Aorta (tissue), 5 donors: ENCODE measurements around the gene LRRC8E. TPM values are rescaled to one million over a fixed set of nuclear protein-coding genes. Genes with fewer than 3 reads are reported as not detected.

ENCODE experiments used
- ATAC-seq: fragments of 200-7000 bp; cut with Tn5 transposase; one replicate; pipeline ENCODE4 v1.9.1; 2022; ENCODE audit warnings: moderate library complexity; ENCODE audit not compliant: low FRiP score
- DNase-seq, 2 donors: peaks; one replicate each; pipeline ENCODE4 v3.0.0-alpha.2; 2020
- H3K27ac ChIP-seq, 2 donors: one replicate each; pipeline ENCODE4 v1.5.1; 2013; ENCODE audit warnings: low read length in 2 of 2, mild to moderate bottlenecking in 2 of 2, moderate library complexity in 2 of 2, control low read depth in 1 of 2, inconsistent platforms in 1 of 2, low read depth in 1 of 2
- H3K27me3 ChIP-seq, 2 donors: one replicate each; pipeline ENCODE4 v1.6.1; 2013; ENCODE audit warnings: control low read depth in 1 of 2, low read length in 1 of 2, mild to moderate bottlenecking in 1 of 2, moderate library complexity in 1 of 2; ENCODE audit not compliant: insufficient read depth in 2 of 2, control insufficient read depth in 1 of 2
- H3K36me3 ChIP-seq, 2 donors: one replicate each; pipeline ENCODE4 v1.6.1; 2013; ENCODE audit warnings: control low read depth in 1 of 2, low read length in 1 of 2, mild to moderate bottlenecking in 1 of 2; ENCODE audit not compliant: insufficient read depth in 2 of 2, control insufficient read depth in 1 of 2
- H3K4me1 ChIP-seq, 2 donors: one replicate each; pipeline ENCODE4 v1.6.1; 2013; ENCODE audit warnings: low read length in 2 of 2, control low read depth in 1 of 2, mild to moderate bottlenecking in 1 of 2, moderate library complexity in 1 of 2; ENCODE audit not compliant: insufficient read depth in 2 of 2, control insufficient read depth in 1 of 2
- H3K4me3 ChIP-seq, 2 donors: one replicate each; pipeline ENCODE4 v1.5.1; 2013; ENCODE audit warnings: low read length in 2 of 2, control low read depth in 1 of 2, mild to moderate bottlenecking in 1 of 2
- H3K9me3 ChIP-seq: one replicate; pipeline ENCODE4 v1.6.1; 2013; ENCODE audit warnings: mild to moderate bottlenecking, low read length; ENCODE audit not compliant: control insufficient read depth
- WGBS, 2 donors: extraction: QIAGEN DNeasy Blood & Tissue Kit; methylation state at CpG; one replicate each; pipeline ENCODE4 v1.1.7; 2013; 5-methylcytosine and 5-hydroxymethylcytosine counted together
- intact Hi-C, 2 donors: fragments of 100-400 bp; cut with DNase I; formaldehyde crosslinking; loops; one replicate each; pipeline versions ENCODE4 v1.14.2 to v1.15.0; 2022
- polyA plus RNA-seq, 2 donors: library from polyadenylated mRNA; stranded (reverse); fragments of 200-250 nt; gene quantifications; one replicate each; pipeline ENCODE4 v1.2.3, GENCODE V29; 2013
- total RNA-seq, 2 donors: library from RNA; stranded (reverse); fragmentation: NEBNext Ultra II Directional; extraction: Animal tissue kit (Norgen Biotek cat#: 25700); gene quantifications; one replicate each; pipeline ENCODE4 v1.2.1, GENCODE V29; 2021
- donor health status: healthy with polysubstance abuse.
- donor health status: Bipolar disorder and iron deficiency.
- donor health status: DM: no; HTN: no; CAD: no.
- donor health status: DM: no; HTN: no; CAD: no.
- donor health status: DM: yes; HTN: yes; CAD: no.

Gene LRRC8E
- total and polyA plus RNA-seq, 4 donors, result 0.60 TPM; not detected in 3

DNA sequence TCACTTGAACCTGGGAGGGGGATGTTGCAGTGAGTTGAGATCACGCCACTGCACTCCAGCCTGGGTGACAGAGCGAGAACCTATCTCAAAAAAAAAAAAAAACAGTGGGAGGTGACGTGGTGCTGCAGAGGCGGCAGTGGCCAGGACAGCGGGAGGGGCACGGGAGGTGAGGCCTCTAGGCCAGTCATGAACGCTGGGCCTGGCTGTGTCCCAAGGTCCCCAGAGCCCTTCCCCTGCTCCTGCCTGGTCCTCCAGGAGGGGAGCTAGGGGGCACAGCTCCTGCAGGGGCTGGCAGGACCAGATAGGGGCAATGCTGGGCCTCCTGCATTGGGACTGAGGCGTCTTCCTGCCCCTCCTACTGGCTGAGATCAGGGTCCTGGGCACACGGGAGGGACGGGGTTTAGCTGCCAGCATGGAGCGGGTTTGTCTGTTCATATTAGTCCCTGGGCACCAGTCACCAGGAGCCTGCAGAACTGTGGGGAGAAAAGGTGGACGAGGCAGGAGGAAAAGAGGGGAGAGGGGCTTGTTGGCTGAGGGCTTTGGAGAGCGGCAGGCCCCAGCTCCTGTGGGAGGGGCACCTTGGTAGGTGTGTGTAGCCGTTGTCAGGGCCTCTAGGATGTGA is 19.9 kb downstream of the LRRC8E start:
- Histone ChIP-seq H3K9me3 (no peaks in the 10 kb centered on the region), H3K4me1 (no peaks in the 10 kb centered on the region), H3K27me3 (no peaks in the 10 kb centered on the region), H3K36me3 (peaks cover 0 to 12% of the 10 kb centered on the region in 2 donors), H3K4me3 (no peak overlapping the region), H3K27ac (no peak overlapping the region)
- ATAC-seq, result no peak
- 79 to 84% methylated on average over 13 to 14 of the region's 14 CpGs for WGBS, 2 donors
- intact Hi-C loops, result no loop called here
- no peak for DNase-seq

DNA sequence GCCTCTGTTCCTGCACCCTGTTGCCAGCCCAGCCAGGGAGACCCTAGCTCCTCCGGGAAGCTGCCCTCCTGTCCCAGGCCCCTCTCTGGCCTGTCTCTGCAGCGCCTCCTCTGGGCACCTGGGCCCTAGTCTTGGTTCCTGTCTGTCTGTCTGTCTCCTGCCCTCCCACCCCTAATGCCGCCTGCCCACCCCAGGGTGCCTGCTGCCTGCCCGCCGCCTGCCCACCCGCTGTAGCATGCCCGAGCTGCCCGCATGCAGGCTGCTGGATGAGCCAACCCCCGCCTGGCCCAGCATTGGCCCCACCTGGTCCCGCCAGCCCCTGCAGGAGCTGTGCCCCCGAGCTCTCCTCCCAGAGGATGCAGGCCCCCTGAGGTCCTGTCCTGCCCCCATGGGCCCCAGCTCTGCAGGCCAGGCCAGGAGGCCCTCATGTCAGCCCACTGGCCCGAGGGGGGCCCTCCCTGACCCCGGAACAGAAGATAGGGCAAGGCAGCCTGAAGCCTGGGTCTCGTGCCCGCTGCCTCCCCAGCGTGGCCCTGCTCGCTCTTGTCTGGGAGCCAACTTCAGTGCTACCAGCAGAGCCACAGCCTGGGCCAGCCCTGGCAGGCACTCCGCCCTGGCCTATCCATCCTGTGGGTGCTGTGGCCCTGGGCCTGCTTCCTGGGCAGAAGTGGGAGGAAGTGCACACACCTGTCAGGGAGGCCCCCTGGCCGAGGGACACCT is 20.6 kb downstream of the LRRC8E start:
- Histone ChIP-seq H3K27me3 (no peaks in the 10 kb centered on the region), H3K27ac (no peak overlapping the region), H3K4me3 (no peak overlapping the region), H3K36me3 (peaks cover 0 to 12% of the 10 kb centered on the region in 2 donors), H3K4me1 (no peaks in the 10 kb centered on the region), H3K9me3 (no peaks in the 10 kb centered on the region)
- 83 to 87% methylated on average over 19 of the region's 19 CpGs for WGBS, 2 donors
- intact Hi-C loops, result no loop called here
- peak; percentile 48 to 72 for DNase-seq
- ATAC-seq, result no peak

DNA sequence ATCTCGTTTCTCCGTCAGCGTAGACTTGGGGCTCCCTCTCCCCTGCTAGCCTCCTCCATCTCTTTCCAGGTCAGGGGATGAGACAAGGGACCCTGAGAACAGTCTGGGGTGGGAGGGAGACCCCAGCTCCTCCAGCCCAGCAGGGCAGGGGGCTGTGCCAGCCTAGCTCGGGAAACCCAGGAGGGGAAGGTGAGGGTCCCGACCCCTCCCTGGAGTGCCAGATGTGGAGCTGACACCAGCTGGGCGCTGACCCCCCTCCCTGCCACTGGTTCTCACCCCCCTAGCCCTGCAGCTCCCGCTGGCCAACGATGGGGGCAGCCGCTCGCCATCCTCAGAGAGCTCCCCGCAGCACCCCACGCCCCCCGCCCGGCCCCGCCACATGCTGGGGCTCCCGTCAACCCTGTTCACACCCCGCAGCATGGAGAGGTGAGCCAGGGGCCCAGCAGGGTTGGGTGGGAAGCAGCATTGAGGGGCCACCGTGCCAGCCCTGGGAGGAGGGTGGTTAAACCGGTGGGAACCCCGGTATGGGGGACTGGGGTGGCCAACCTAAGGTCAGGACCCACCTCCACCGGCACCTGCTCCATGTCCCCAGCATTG is 21.3 kb downstream of the LRRC8E start:
- DNase-seq, result peak in 1 of 2 donors; percentile 41
- Histone ChIP-seq H3K4me3 (no peak overlapping the region), H3K27ac (no peak overlapping the region), H3K4me1 (no peaks in the 10 kb centered on the region), H3K36me3 (peaks cover 0 to 12% of the 10 kb centered on the region in 2 donors), H3K9me3 (no peaks in the 10 kb centered on the region), H3K27me3 (no peaks in the 10 kb centered on the region)
- intact Hi-C loops, result no loop called here
- 91 to 94% methylated on average over 19 to 21 of the region's 21 CpGs for WGBS, 2 donors
- no peak for ATAC-seq

DNA sequence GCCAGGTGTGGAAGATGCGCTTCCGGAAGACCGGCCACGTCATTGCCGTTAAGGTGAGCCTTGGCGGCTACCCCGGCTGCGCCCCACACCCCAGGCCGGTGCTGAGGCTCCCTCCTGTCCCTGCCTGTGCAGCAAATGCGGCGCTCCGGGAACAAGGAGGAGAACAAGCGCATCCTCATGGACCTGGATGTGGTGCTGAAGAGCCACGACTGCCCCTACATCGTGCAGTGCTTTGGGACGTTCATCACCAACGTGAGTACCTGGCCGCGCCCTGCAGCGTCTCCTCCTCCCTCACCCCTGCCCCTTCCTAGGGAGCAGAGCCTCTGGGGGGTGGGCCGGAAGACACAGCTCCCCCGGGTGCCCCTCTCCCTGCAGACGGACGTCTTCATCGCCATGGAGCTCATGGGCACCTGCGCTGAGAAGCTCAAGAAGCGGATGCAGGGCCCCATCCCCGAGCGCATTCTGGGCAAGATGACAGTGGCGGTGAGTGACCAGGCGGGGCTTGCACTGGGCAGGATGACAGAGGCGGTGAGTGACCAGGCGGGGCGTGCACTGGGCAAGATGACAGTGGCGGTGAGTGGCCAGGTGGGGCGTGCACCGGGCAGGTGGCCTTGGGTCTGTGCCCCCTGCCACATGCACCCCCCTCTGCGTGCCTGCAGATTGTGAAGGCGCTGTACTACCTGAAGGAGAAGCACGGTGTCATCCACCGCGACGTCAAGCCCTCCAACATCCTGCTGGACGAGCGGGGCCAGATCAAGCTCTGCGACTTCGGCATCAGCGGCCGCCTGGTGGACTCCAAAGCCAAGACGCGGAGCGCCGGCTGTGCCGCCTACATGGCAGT is 22.2 kb downstream of the LRRC8E start:
- no peak overlapping the region for H3K4me3 ChIP-seq
- peaks cover 0 to 12% of the 10 kb centered on the region in 2 donors for H3K36me3 ChIP-seq
- H3K27me3 ChIP-seq, result no peaks in the 10 kb centered on the region
- H3K27ac ChIP-seq, result no peak overlapping the region
- ATAC-seq (no peak), DNase-seq (peak; percentile 44 to 77)
- intact Hi-C loops, result no loop called here
- WGBS, 2 donors, result 91 to 92% methylated on average over 50 to 54 of the region's 54 CpGs
- H3K4me1 ChIP-seq, result no peaks in the 10 kb centered on the region
- no peaks in the 10 kb centered on the region for H3K9me3 ChIP-seq

DNA sequence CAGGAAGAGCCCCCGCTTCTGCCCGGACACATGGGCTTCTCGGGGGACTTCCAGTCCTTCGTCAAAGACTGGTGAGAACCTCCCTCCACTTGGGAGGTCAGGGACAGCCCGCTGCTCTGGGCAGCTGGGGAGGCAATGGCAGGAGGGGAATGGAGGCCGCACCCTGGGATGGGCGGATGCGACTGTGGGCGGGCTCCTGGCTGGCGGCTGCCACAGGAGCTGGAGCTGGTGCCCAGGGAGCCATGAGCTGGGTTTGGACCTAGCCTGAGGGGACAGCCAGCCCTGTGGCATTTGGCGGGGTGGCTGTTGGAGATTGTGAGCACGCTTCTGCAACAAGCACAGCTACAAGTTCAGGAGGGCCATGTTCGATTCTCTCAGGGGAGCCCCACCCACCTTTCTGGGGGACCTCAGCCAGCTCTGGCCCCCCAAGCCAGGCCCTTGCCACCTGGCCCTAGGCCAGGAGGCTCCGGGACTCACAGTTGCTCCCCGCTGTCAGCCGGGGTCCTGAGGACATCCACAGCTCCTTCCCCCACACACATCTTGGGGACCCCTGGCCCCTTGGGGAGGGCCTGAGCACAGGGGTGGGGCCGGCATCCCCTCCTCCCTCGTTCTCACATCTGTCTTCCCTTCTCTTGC is 23.3 kb downstream of the LRRC8E start:
- WGBS, 2 donors, result 88 to 93% methylated on average over 18 of the region's 18 CpGs
- peaks cover 0 to 12% of the 10 kb centered on the region in 2 donors for H3K36me3 ChIP-seq

DNA sequence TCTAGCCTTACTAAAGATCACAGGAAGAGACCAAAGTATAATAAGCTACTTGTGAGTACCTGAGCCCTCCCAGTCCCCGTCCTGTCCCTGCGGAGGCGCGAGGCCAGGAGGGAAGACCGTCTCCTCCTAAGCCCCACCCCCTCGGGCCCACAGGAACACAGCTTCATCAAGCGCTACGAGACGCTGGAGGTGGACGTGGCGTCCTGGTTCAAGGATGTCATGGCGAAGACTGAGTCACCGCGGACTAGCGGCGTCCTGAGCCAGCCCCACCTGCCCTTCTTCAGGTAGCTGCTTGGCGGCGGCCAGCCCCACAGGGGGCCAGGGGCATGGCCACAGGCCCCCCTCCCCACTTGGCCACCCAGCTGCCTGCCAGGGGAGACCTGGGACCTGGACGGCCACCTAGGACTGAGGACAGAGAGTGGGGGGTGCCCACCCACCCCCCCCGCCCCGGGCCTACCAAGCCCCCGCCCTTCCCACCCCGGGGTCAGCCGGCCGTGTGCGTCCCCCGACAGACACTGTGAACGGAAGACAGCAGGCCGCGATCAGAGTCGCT is 23.9 kb downstream of the LRRC8E start:
- Histone ChIP-seq H3K9me3 (no peaks in the 10 kb centered on the region), H3K36me3 (peaks cover 0 to 12% of the 10 kb centered on the region in 2 donors), H3K27me3 (no peaks in the 10 kb centered on the region), H3K27ac (no peak overlapping the region), H3K4me1 (no peaks in the 10 kb centered on the region), H3K4me3 (no peak overlapping the region)
- ATAC-seq, result no peak
- 89 to 91% methylated on average over 27 to 31 of the region's 31 CpGs for whole genome bisulfite sequencing, 2 donors
- intact Hi-C loops, result no loop called here
- peak in 1 of 2 donors; percentile 44 for DNase-seq

More for the DNA sequence above, 23.3 kb downstream of the LRRC8E start:
- H3K27ac ChIP-seq, result no peak overlapping the region
- H3K9me3 ChIP-seq, result no peaks in the 10 kb centered on the region
- H3K27me3 ChIP-seq, result no peaks in the 10 kb centered on the region
- intact Hi-C loops, result no loop called here
- no peak overlapping the region for H3K4me3 ChIP-seq
- ATAC-seq (no peak), DNase-seq (peak in 1 of 2 donors; percentile 47)
- no peaks in the 10 kb centered on the region for H3K4me1 ChIP-seq

DNA sequence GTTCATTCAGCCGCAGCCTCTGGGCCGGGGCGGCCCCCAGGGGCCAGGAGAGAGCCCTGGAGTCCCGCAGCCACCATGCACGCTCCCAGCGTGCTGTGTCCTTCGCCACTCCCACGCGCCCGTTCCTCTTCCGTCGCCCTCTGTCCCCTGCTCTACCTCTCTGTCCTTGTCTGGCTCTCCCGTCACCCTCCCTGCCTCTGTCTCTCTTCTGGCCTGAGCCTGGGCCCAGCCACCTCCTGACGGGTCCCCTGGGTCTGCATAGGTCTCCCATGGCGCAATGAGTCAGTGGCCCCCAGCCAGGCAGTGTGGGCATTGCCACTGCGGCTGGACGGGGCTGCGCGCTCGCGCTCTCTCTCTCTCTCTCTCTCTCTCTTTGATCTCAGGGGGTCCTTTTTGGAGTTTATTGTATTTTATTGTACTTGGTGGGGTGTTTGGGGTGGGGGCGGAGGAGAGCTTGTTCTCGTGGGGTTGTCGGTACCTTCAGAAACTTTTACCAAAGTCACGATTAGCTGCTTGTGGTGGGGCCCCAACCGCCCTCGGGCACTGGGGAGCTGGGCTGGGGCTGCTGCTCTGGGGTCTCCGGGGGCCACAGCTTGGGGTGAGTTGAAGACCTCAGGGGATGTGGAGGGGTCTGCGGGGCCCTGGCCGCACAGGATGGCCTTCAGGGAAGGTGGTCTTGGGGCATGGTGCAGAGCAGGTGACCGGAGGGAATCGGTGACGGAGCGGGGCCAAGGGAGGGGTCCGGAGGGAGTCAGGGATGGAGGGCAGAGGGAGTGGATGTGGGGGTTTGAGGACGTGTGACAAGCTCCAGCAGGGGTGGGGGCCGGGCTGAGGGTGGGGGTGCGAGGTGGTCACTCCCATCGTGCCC is 24.6 kb downstream of the LRRC8E start:
- no peaks in the 10 kb centered on the region for H3K27me3 ChIP-seq
- H3K4me1 ChIP-seq, result no peaks in the 10 kb centered on the region
- intact Hi-C loops, result no loop called here
- peak in 1 of 2 donors; percentile 46 for DNase-seq
- 90 to 91% methylated on average over 33 to 39 of the region's 39 CpGs for WGBS, 2 donors
- ATAC-seq, result no peak
- no peak overlapping the region for H3K4me3 ChIP-seq
- peaks cover 0 to 12% of the 10 kb centered on the region in 2 donors for H3K36me3 ChIP-seq
- H3K27ac ChIP-seq, result no peak overlapping the region
- H3K9me3 ChIP-seq, result no peaks in the 10 kb centered on the region
